GM20431 (cell line): ENCODE data around the gene TTLL10.
"Not testable (repeated sequence)": the region's sequence is repeated elsewhere in the genome, so short reads cannot be mapped to it uniquely, and the experiment has no call there.

Source experiments
- in situ Hi-C: fragments of 300-500 bp; cut with MseI, MboI; formaldehyde crosslinking; loops from one replicate; pipeline ENCODE4 v1.15.0; 2020; ENCODE audit warnings: low sequenced_read_pairs; ENCODE audit not compliant: unreplicated experiment

Gene TTLL10

DNA sequence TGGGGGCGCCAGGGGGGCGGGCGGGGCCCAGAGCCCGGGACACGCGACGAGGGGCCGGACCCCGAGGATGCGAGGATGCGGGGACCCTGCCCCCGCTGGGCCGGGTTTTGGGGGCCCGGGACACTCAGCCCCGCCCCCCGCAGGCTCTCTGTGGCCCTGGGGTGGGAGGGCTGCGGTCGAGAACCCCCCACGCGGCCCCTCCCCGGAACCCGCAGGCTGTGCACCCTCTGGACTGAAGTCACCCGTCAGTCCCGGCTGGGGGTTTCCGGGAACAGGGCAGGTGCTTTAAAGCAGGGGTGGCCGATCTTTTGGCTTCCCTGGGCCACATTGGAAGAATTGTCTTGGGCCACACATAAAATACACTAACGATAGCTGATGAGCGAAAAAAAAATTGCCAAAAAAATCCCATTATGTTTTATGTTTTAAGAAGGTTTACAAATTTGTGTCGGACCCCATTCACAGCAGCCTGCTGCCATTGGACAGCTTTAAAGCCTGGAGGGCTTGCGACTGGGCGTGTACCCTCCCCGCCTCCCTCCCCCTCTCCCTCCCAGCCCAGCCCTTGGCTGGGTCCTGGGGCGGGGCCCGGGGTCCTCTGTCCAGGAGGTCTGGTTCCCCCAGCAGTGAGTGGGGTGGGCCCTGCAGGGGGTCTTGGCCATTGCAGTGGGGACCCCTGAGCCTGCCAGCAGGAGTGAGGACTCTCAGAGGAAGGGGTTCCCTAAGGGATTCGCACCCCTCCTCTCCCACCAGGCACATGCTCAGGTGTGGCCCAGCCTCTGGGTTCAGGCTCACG is 36.2 kb upstream of the TTLL10 start:
- in situ Hi-C loops, result no loop called here

GRCh38 chr1:1140673-1141072 is 33.0 kb upstream of the TTLL10 start:
- in situ Hi-C loops, result no loop called here

- in situ Hi-C loops, result no loop called here
Observed at GRCh38 chr1:1141244-1141910, 32.3 kb upstream of the TTLL10 start.

- in situ Hi-C loops, result no loop called here
Observed at GRCh38 chr1:1141911-1142250, 31.8 kb upstream of the TTLL10 start.

DNA sequence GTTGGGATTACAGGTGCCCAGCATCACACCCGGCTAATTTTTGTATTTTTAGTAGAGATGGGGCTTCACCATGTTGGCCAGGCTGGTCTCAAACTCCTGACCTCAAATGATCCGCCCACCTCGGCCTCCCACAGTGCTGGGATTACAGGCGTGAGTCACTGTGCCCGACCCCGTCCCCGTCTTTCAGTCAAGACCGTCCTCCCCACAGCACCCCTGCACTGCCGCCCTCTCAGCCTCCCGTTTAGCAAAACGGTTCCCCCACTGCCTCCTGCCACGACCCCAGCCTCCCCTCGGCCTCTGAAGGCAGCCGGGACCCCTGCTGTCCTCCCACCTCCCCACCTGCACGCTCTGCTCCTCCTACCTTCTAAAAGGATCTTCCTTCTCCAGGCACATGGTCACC is 31.3 kb upstream of the TTLL10 start:
- in situ Hi-C loops, result not testable (repeated sequence)

DNA sequence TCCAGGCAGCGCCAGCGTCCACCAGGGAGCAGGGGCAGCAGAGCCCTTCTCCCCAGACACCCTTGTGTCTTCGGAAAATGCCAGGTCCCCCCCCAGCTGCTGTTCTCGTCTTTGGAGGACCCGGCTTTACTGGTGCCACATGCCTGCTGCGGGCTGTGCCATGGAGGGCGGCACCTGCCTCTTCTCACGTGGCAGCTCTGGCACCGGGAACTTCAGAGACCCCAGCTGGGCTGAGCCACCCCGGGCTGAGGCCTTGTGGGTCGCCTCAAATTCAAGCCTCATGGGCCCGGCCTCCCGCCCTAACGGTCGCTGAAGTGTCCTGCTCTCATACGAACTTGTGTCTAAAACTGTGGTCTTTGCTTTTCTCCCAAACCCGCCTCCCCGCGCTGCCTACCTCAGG is 30.8 kb upstream of the TTLL10 start:
- in situ Hi-C loops, result no loop called here

DNA sequence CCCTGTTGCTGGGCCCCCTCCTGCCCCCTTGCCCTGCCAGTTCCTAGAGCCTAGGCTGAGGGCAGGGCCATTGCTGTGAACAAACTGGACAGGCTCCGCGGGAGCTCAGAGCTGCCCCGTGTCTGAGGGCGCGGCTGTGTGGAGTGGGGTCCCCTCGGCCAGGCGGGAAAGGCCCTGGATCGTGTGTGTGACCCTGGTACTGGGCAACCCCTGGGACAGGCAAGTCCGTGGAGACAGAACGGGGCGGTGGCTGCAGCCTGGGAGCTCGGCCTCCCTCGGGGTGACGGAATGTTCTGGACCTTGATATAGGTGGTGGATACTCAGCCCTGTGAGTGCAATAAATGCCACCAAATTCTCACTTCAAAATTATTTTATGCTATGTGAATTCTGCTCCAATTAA is 30.0 kb upstream of the TTLL10 start:
- in situ Hi-C loops, result no loop called here

DNA sequence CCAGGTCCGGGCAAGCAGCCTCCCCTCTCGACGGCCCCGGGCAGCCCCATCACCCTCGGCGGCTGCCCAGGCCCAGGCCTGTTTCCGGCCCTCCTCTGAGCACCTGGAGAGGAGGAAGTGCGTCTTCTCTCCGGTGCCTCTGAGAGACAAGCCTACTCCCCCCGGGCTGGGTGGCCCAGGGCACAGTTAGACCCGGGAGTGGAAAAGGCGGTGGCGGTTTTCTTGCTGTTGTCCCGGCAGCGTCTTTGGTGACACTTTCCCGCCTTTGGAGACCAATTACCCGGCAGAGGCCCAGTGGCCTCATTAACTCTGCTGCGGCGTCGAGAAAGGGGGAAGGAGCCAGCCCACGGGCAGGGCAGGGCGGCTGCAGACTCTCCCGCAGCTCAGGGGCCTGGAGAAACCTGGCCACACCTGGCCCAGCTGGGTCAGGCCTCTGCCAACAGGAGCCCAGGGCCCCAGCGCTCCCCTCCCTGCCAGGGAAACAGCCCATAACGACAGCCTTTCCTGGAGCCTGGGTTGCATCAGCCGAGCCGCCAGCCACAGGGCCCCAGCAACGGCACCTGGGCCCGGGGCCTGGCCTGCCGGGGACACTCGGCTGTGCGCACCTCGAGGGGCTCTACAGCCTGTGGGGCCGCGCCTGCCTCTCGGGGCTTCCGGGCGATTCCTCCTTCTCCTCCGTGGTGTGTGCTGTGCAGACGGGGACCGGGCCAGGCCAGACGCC is 29.4 kb upstream of the TTLL10 start:
- in situ Hi-C loops, result no loop called here

DNA sequence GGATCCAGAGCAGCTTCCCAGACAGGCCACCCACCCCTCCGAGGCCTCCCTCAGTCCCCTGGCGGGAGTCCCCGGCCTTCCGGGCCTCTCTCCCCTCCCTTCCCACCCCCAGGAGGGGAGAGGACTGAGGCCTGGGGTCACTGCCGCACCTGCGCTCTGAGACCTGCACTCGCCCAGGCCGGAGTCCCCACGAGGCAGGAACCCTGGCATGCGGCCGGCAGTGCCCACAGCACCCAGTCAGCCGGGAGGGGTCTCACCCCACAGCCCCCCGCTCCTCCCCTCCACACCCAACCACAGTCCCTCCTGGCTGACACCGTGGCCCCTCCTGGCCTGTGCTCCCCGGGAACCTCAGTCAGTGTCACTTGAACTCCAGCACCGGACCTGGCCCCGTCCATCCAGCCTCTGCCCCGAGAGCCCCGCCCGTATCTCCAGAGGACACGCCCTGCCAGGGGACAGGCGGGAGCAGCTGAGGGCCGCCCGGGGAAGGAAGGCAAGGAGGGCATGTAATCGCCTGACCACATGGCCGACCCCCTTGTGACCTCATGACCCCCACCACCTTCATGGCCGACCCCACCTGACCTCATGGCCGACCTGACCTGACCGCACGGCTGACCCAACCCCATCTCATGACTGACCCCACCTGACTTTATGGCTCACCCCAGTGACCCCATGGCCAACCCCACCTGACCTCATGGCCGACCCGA is 28.7 kb upstream of the TTLL10 start:
- in situ Hi-C loops, result no loop called here

- in situ Hi-C loops, result no loop called here
Observed at GRCh38 chr1:1145547-1145914, 28.1 kb upstream of the TTLL10 start.

DNA sequence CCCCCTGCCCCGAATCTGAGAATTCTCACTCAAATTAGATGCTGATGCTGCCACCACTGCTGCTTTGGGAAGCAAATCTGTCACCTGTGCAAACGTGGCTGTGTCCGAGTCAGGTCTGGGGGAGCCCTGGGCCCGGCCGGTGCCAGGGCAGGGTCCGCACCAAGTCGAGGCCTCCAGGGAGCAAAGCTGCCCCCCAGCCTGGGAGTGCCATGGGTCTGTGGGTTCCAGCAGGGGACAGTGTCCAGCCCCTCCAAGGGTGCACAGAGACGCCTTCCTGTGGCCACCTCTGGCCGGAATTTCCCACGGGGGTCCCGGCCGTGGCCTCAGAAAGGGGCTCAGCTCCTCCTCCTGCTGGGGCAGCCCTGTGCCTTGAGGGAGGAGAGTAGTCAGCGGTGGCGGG is 27.7 kb upstream of the TTLL10 start:
- in situ Hi-C loops, result no loop called here

GRCh38 chr1:1146596-1146995 is 27.1 kb upstream of the TTLL10 start:
- in situ Hi-C loops, result no loop called here

- in situ Hi-C loops, result no loop called here
Observed at GRCh38 chr1:1148061-1148460, 25.6 kb upstream of the TTLL10 start.

DNA sequence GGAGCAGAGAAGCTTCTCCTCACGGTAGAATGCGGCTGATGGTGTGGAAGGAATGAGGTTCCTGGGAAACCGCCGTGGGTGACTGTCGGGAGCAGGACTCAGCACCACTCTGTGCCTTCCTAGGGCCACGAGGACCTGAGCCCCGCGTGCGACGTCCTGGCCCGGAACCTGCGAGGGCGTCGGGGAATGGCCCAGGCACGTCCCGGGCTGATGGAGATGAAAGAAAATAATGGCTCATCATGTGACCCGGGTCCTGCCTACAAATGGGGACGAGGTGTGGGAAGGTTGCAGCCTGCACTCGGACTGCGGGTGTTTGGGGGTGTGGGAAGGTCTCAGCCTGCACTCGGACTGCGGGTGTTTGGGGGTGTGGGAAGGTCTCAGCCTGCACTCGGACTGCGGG is 25.1 kb upstream of the TTLL10 start:
- in situ Hi-C loops, result no loop called here

- in situ Hi-C loops, result no loop called here
Observed at GRCh38 chr1:1149416-1149815, 24.3 kb upstream of the TTLL10 start.

GRCh38 chr1:1150100-1150499 is 23.6 kb upstream of the TTLL10 start:
- in situ Hi-C loops, result no loop called here

GRCh38 chr1:1151306-1151705 is 22.4 kb upstream of the TTLL10 start:
- in situ Hi-C loops, result no loop called here

GRCh38 chr1:1152431-1152830 is 21.2 kb upstream of the TTLL10 start:
- in situ Hi-C loops, result not testable (repeated sequence)

DNA sequence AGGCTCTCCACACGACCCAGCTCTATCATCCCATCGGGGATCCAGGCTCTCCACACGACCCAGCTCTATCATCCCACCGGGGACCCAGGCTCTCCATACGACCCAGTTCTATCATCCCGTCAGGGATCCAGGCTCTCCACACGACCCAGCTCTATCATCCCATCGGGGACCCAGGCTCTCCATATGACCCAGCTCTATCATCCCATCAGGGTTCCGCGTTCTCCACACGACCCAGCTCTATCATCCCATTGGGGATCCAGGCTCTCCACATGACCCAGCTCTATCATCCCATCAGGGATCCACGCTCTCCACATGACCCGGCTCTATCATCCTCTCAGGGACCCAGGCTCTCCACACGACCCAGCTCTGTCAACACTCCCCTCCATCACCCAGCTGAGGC is 20.5 kb upstream of the TTLL10 start:
- in situ Hi-C loops, result not testable (repeated sequence)

- in situ Hi-C loops, result no loop called here
Observed at GRCh38 chr1:1153874-1154273, 19.8 kb upstream of the TTLL10 start.

- in situ Hi-C loops, result no loop called here
Observed at GRCh38 chr1:1155258-1155657, 18.4 kb upstream of the TTLL10 start.
